Measurements from ENCODE around the gene MIPOL1. TPM values are rescaled to one million over a fixed set of nuclear protein-coding genes. Genes with fewer than 3 reads are reported as not detected.

The MIPOL1 gene
- total and polyA plus RNA-seq, 5 donors: 3.9 to 13.2 (median 11.3) TPM

- 92% methylated on average over 2 of the region's 2 CpGs for WGBS
- Histone ChIP-seq H3K4me3 (ENCODE audit: low read length) (no peak overlapping the region), H3K4me1 (ENCODE audit: control insufficient read depth, insufficient read depth, low read length) (no peaks in the 10 kb centered on the region), H3K27me3 (ENCODE audit: control insufficient read depth, insufficient read depth) (no peaks in the 10 kb centered on the region), H3K9me3 (ENCODE audit: control insufficient read depth, low read length) (no peaks in the 10 kb centered on the region), H3K27ac (ENCODE audit: low read length) (no peak overlapping the region)
- ATAC-seq (no peak), DNase-seq (no peak)
- intact Hi-C loops (cut with DNase I): no loop called here
Measured at GRCh38 chr14:37493606-37494005, 295.9 kb downstream of the MIPOL1 start.

- 93% methylated on average over 2 of the region's 2 CpGs for WGBS
- no peaks in the 10 kb centered on the region for H3K27me3 ChIP-seq (ENCODE audit: control insufficient read depth, insufficient read depth)
- H3K9me3 ChIP-seq (ENCODE audit: control insufficient read depth, low read length): no peaks in the 10 kb centered on the region
- no peak overlapping the region for H3K4me3 ChIP-seq (ENCODE audit: low read length)
- DNase-seq: no peak
- H3K27ac ChIP-seq (ENCODE audit: low read length): no peak overlapping the region
- ATAC-seq: no peak
- intact Hi-C loops (cut with DNase I): no loop called here
- H3K4me1 ChIP-seq (ENCODE audit: control insufficient read depth, insufficient read depth, low read length): no peaks in the 10 kb centered on the region
Measured at GRCh38 chr14:37497422-37497821, 299.7 kb downstream of the MIPOL1 start.

DNA sequence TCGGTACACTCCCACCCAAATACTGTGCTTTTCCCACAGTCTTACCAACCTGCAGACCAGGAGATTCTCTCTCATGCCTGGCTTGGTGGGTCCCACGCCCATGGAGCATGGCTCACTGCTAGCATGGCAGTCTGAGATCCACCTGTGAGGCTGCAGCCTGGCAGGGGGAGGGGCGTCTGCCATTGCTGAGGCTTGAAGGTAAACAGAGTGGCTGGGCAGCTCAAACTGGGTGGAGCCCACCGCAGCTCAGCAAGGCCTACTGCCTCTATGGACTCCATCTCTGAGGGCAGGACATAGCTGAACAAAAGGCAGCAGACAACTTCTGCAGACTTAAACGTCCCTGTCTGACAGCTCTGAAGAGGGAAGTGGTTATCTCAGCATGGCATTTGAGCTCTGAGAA, 304.1 kb downstream of the MIPOL1 start:
- DNase-seq (no peak), ATAC-seq (no peak)
- H3K9me3 ChIP-seq (ENCODE audit: control insufficient read depth, low read length): no peaks in the 10 kb centered on the region
- WGBS: 83% methylated on average over 5 of the region's 5 CpGs
- no peaks in the 10 kb centered on the region for H3K27me3 ChIP-seq (ENCODE audit: control insufficient read depth, insufficient read depth)
- H3K4me1 ChIP-seq (ENCODE audit: control insufficient read depth, insufficient read depth, low read length): no peaks in the 10 kb centered on the region
- intact Hi-C loops (cut with DNase I): no loop called here
- no peak overlapping the region for H3K4me3 ChIP-seq (ENCODE audit: low read length)
- H3K27ac ChIP-seq (ENCODE audit: low read length): no peak overlapping the region

- Histone ChIP-seq H3K4me3 (ENCODE audit: low read length) (no peak overlapping the region), H3K27me3 (ENCODE audit: control insufficient read depth, insufficient read depth) (no peaks in the 10 kb centered on the region), H3K4me1 (ENCODE audit: control insufficient read depth, insufficient read depth, low read length) (no peaks in the 10 kb centered on the region), H3K9me3 (ENCODE audit: control insufficient read depth, low read length) (no peaks in the 10 kb centered on the region), H3K27ac (ENCODE audit: low read length) (no peak overlapping the region)
- ATAC-seq (no peak), DNase-seq (no peak)
- 76% methylated on average over 3 of the region's 3 CpGs for WGBS
- intact Hi-C loops (cut with DNase I): no loop called here
Measured at GRCh38 chr14:37508503-37508902, 310.8 kb downstream of the MIPOL1 start.

GRCh38 chr14:37512173-37512572, 314.4 kb downstream of the MIPOL1 start:
- no peak overlapping the region for H3K4me3 ChIP-seq (ENCODE audit: low read length)
- no peak for DNase-seq
- no peak for ATAC-seq
- no peaks in the 10 kb centered on the region for H3K9me3 ChIP-seq (ENCODE audit: control insufficient read depth, low read length)
- no peaks in the 10 kb centered on the region for H3K4me1 ChIP-seq (ENCODE audit: control insufficient read depth, insufficient read depth, low read length)
- WGBS: 88% methylated on average over 3 of the region's 3 CpGs
- no peak overlapping the region for H3K27ac ChIP-seq (ENCODE audit: low read length)
- intact Hi-C loops (cut with DNase I): no loop called here
- no peaks in the 10 kb centered on the region for H3K27me3 ChIP-seq (ENCODE audit: control insufficient read depth, insufficient read depth)

DNA sequence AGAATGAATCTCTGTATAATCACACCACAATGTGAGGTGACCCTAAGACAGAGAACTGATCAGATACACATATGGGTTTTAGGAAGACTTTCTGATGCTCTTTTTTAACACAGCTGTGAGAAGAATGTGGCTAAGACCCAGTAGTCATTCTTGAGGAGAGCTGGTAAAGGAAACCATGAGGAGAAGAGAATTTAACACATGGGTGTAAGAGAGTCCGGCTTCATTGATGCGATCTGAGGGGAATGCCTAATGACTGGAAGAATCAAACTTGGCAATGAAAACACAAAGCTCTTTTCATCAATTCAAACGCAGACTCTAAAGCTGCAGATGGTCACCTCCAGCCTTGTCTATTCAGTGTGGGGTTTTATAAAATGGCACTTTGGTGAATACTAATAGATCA, 318.0 kb downstream of the MIPOL1 start:
- Histone ChIP-seq H3K4me3 (ENCODE audit: low read length) (no peak overlapping the region), H3K4me1 (ENCODE audit: control insufficient read depth, insufficient read depth, low read length) (no peaks in the 10 kb centered on the region), H3K27ac (ENCODE audit: low read length) (no peak overlapping the region), H3K27me3 (ENCODE audit: control insufficient read depth, insufficient read depth) (no peaks in the 10 kb centered on the region), H3K9me3 (ENCODE audit: control insufficient read depth, low read length) (no peaks in the 10 kb centered on the region)
- ATAC-seq (no peak), DNase-seq (no peak)
- 81% methylated on average over 3 of the region's 3 CpGs for WGBS
- intact Hi-C loops (cut with DNase I): no loop called here

DNA sequence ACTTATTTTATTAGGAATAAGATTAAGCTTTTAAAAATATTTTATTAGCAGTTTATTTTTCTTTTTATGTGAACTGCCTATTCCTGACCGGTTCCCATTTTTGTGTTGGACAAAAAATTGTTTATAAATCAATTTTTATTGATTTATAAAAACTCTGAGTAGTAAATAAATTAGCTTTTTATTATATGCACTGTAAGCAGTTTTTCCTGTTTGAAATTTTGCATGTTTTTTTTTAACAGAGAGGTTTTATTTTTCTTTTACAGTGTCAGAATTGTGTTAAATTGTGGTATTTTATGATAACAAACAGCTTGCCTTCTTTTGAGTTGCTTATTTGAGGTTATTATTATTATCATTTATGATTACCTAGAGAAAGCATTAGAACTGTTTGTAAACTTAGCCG, 329.3 kb downstream of the MIPOL1 start:
- no peaks in the 10 kb centered on the region for H3K4me1 ChIP-seq (ENCODE audit: control insufficient read depth, insufficient read depth, low read length)

GRCh38 chr14:37539992-37540391, 342.3 kb downstream of the MIPOL1 start:
- Histone ChIP-seq H3K27ac (ENCODE audit: low read length) (no peak overlapping the region), H3K4me1 (ENCODE audit: control insufficient read depth, insufficient read depth, low read length) (no peaks in the 10 kb centered on the region), H3K9me3 (ENCODE audit: control insufficient read depth, low read length) (no peaks in the 10 kb centered on the region), H3K4me3 (ENCODE audit: low read length) (no peak overlapping the region), H3K27me3 (ENCODE audit: control insufficient read depth, insufficient read depth) (no peaks in the 10 kb centered on the region)
- DNase-seq: no peak
- WGBS: 95% methylated on average over 1 of the region's 1 CpG
- intact Hi-C loops (cut with DNase I): no loop called here
- ATAC-seq: no peak

More for the DNA sequence above, 329.3 kb downstream of the MIPOL1 start:
- ATAC-seq: no peak
- no peak overlapping the region for H3K4me3 ChIP-seq (ENCODE audit: low read length)
- H3K27ac ChIP-seq (ENCODE audit: low read length): no peak overlapping the region
- WGBS: 90% methylated on average over 2 of the region's 2 CpGs
- intact Hi-C loops (cut with DNase I): no loop called here
- H3K27me3 ChIP-seq (ENCODE audit: control insufficient read depth, insufficient read depth): no peaks in the 10 kb centered on the region
- no peaks in the 10 kb centered on the region for H3K9me3 ChIP-seq (ENCODE audit: control insufficient read depth, low read length)
- no peak for DNase-seq

GRCh38 chr14:37544407-37544806, 346.7 kb downstream of the MIPOL1 start:
- Histone ChIP-seq H3K4me1 (ENCODE audit: control insufficient read depth, insufficient read depth, low read length) (no peaks in the 10 kb centered on the region), H3K4me3 (ENCODE audit: low read length) (no peak overlapping the region), H3K9me3 (ENCODE audit: control insufficient read depth, low read length) (no peaks in the 10 kb centered on the region), H3K27me3 (ENCODE audit: control insufficient read depth, insufficient read depth) (no peaks in the 10 kb centered on the region), H3K27ac (ENCODE audit: low read length) (no peak overlapping the region)
- no peak for DNase-seq
- WGBS: 58% methylated on average over 2 of the region's 2 CpGs
- intact Hi-C loops (cut with DNase I): no loop called here
- ATAC-seq: no peak

DNA sequence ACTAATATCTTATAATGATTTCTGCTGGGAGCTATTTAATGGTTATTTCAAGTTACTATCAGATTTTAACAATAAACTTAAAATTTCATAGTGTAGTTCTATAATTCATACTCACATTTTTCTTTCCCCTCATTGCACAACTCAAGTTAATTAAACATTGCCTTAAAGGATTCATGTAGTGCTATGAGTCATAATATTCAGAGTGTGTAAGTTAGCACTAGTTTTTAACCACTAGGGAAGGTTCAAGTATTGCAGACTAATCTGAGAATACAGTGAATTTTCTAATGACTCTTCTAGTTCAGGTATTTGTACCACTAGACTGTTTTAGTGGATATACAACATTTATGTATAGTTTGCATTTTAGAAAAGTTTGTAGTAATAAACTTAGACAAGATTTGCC, 347.4 kb downstream of the MIPOL1 start:
- ATAC-seq: no peak
- Histone ChIP-seq H3K9me3 (ENCODE audit: control insufficient read depth, low read length) (no peaks in the 10 kb centered on the region), H3K4me3 (ENCODE audit: low read length) (no peak overlapping the region), H3K27ac (ENCODE audit: low read length) (no peak overlapping the region), H3K27me3 (ENCODE audit: control insufficient read depth, insufficient read depth) (no peaks in the 10 kb centered on the region), H3K4me1 (ENCODE audit: control insufficient read depth, insufficient read depth, low read length) (no peaks in the 10 kb centered on the region)
- intact Hi-C loops (cut with DNase I): no loop called here
- no peak for DNase-seq

GRCh38 chr14:37546621-37547447, 349.1 kb downstream of the MIPOL1 start:
- Histone ChIP-seq H3K9me3 (ENCODE audit: control insufficient read depth, low read length) (no peaks in the 10 kb centered on the region), H3K4me1 (ENCODE audit: control insufficient read depth, insufficient read depth, low read length) (no peaks in the 10 kb centered on the region), H3K27me3 (ENCODE audit: control insufficient read depth, insufficient read depth) (no peaks in the 10 kb centered on the region), H3K4me3 (ENCODE audit: low read length) (no peak overlapping the region), H3K27ac (ENCODE audit: low read length) (no peak overlapping the region)
- ATAC-seq (no peak), DNase-seq (no peak)
- WGBS: 40% methylated on average over 6 of the region's 6 CpGs
- intact Hi-C loops (cut with DNase I): no loop called here

DNA sequence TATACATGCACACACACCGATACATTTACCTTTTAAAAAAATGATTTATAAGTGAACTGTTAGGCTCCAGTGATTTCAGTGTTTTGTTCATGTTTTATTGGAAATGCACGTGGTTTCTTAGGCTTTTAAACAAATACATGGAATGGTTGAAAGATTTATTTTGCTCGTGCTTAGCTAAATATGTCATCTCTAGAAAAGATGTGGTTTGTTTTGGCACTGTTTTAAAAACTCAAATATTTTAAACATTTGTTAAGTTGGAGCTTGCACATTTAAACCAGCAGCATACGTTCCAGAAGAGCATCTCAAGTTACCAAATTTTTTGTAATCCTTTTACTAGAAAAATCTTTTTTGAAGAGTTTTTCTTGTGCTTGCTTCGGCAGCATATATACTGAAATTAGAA, 352.8 kb downstream of the MIPOL1 start:
- H3K27me3 ChIP-seq (ENCODE audit: control insufficient read depth, insufficient read depth): no peaks in the 10 kb centered on the region
- H3K4me3 ChIP-seq (ENCODE audit: low read length): no peak overlapping the region
- intact Hi-C loops (cut with DNase I): no loop called here
- no peaks in the 10 kb centered on the region for H3K9me3 ChIP-seq (ENCODE audit: control insufficient read depth, low read length)
- no peak overlapping the region for H3K27ac ChIP-seq (ENCODE audit: low read length)
- WGBS: 53% methylated on average over 5 of the region's 5 CpGs
- ATAC-seq (no peak), DNase-seq (no peak)
- H3K4me1 ChIP-seq (ENCODE audit: control insufficient read depth, insufficient read depth, low read length): no peaks in the 10 kb centered on the region

Measured in right cardiac atrium (tissue), 5 donors.